WERI-Rb-1 (cell line): ENCODE measurements around the gene ERI3.
A peak's percentile ranks its signal among the peaks of the same experiment; 100 is the strongest.

Experiments
- DNase-seq: peaks from one replicate; pipeline ENCODE4 v3.0.0-alpha.2; 2020
- H3K27ac ChIP-seq: fragments of 250-450 bp; sonication (Bioruptor Pico); 2 replicates; pipeline ENCODE4 v1.5.1; 2020; ENCODE audit warnings: mild to moderate bottlenecking, moderate library complexity
- H3K27me3 ChIP-seq: fragments of 250-450 bp; sonication (Bioruptor Pico); 2 replicates; pipeline ENCODE4 v1.5.1; 2021; ENCODE audit warnings: mild to moderate bottlenecking, low read depth, moderate library complexity; ENCODE audit not compliant: insufficient read depth, severe bottlenecking
- H3K36me3 ChIP-seq: fragments of 250-450 bp; sonication (Bioruptor Pico); 2 replicates; pipeline ENCODE4 v1.5.1; 2020; ENCODE audit warnings: mild to moderate bottlenecking, moderate library complexity
- H3K4me3 ChIP-seq: 2 replicates; pipeline ENCODE4 v1.5.1; 2011; ENCODE audit warnings: low read depth, mild to moderate bottlenecking, control low read depth, low read length
- H3K9me3 ChIP-seq: fragments of 250-450 bp; sonication (Bioruptor Pico); 2 replicates; pipeline ENCODE4 v1.5.1; 2021; ENCODE audit warnings: mild to moderate bottlenecking, moderate library complexity; ENCODE audit not compliant: severe bottlenecking
- TF ChIP-seq, protein P1 (sequence below): IDR thresholded peaks from 2 replicates; pipeline ENCODE4 v1.5.1; 2011; ENCODE audit warnings: low read depth, mild to moderate bottlenecking, control low read depth, inconsistent platforms, low read length

The ERI3 gene

GRCh38 chr1:44294588-44295007 is 60.5 kb downstream of the ERI3 start:
- Histone ChIP-seq H3K36me3 (peaks cover 46% of the 10 kb centered on the region), H3K27me3 (no peaks in the 10 kb centered on the region), H3K9me3 (no peaks in the 10 kb centered on the region), H3K27ac (no peak overlapping the region; the same call in 1 of the 2 replicates), H3K4me3 (no peak overlapping the region)
- TF ChIP-seq, protein P1, sequence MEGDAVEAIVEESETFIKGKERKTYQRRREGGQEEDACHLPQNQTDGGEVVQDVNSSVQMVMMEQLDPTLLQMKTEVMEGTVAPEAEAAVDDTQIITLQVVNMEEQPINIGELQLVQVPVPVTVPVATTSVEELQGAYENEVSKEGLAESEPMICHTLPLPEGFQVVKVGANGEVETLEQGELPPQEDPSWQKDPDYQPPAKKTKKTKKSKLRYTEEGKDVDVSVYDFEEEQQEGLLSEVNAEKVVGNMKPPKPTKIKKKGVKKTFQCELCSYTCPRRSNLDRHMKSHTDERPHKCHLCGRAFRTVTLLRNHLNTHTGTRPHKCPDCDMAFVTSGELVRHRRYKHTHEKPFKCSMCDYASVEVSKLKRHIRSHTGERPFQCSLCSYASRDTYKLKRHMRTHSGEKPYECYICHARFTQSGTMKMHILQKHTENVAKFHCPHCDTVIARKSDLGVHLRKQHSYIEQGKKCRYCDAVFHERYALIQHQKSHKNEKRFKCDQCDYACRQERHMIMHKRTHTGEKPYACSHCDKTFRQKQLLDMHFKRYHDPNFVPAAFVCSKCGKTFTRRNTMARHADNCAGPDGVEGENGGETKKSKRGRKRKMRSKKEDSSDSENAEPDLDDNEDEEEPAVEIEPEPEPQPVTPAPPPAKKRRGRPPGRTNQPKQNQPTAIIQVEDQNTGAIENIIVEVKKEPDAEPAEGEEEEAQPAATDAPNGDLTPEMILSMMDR: peak; percentile 95
- DNase-seq: peak; percentile 75

DNA sequence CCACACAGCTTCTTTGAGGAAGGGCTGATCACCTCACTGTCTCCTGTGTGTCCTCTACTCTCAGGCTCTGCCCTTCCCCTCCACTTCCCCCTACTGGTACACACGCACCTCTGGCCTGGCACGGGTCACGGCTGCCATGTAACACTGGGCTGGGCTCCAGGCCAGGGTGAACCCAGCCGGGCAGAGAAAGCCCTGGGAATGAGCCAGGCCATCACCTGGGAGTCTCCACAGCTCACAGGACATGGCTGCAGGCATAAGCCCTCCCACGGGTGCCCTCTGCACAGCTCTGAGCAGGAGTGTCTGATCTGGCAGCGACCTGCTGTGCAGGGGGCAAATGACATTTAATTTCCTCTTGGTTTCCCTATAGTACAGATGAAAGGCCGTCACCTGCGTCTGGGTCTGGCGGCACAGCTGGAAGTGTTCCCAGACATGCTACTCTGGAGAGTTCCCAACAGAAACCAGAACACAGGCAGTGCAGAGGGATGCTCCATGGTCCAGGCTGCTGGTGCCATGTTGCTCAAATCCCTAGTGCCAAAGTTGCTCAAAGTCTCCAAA is 61.2 kb downstream of the ERI3 start:
- H3K9me3 ChIP-seq: no peaks in the 10 kb centered on the region
- DNase-seq: no peak
- no peaks in the 10 kb centered on the region for H3K27me3 ChIP-seq
- TF ChIP-seq, protein P1: no peak
- H3K36me3 ChIP-seq: peaks cover 48% of the 10 kb centered on the region
- no peak overlapping the region for H3K27ac ChIP-seq
- H3K4me3 ChIP-seq: no peak overlapping the region

DNA sequence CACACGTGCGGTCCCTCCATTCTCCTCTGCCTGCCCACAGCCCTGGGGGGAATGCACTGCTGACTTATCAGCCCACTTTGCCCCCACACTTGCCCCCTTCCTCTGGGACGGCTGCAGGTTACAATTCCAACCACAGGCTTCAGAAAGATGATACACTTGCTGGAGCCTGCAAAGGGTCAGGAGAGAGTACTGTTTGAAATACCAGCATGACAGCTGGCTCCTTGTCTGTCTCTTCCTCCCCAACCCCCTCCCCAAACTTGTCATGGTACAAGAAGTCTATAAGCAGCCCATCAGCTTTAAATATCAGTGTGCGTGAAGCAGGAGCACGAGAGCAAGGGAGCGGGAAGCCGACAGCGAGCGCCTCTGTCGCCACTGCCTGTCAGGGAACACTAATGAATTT is 62.4 kb downstream of the ERI3 start:
- no peak for DNase-seq
- Histone ChIP-seq H3K9me3 (no peaks in the 10 kb centered on the region), H3K27me3 (no peaks in the 10 kb centered on the region), H3K4me3 (no peak overlapping the region), H3K27ac (no peak overlapping the region), H3K36me3 (peaks cover 49% of the 10 kb centered on the region)
- TF ChIP-seq, protein P1: no peak

DNA sequence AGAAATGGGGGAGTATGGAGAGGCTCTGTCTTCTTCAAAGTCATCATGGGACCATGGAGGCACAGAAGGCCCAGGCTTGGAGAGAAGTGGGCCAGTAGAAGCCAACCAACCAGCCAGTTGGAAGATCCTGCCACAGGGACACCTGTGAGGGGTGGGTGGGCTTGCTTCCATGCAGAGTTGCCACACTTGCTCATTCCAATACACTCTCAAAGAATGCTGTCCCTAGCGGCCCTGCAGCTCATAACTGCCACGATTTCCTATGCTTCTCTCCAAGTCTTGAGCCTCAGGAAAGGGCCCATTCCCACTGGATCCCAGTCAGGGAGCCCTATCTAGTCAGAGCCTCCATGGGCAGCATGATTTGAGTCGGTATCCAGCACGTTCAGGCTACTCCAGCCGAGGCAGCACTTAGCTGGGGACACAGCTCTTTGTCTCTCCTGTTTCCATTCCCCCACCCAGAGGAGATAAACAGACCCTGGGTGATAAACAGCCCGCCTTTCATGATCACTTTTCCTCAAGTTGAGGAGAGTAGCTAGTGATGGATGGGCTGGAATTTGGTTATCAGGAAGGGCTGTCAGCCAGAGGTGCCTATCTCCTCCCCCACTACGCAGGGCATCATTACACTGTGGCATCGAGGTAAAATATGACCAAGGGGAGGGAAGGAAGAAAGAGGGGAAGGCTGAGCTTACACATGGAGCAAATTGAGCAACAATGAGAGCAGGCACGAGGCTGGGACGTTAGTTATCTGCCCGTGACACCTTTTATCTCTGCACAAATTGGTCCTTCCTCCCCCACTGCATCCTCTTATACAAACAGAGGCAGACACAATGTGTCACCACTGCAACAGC is 64.6 kb downstream of the ERI3 start:
- TF ChIP-seq, protein P1: no peak
- Histone ChIP-seq H3K27me3 (no peaks in the 10 kb centered on the region), H3K27ac (no peak overlapping the region), H3K4me3 (no peak overlapping the region), H3K36me3 (peaks cover 41% of the 10 kb centered on the region), H3K9me3 (no peaks in the 10 kb centered on the region)
- DNase-seq: no peak

DNA sequence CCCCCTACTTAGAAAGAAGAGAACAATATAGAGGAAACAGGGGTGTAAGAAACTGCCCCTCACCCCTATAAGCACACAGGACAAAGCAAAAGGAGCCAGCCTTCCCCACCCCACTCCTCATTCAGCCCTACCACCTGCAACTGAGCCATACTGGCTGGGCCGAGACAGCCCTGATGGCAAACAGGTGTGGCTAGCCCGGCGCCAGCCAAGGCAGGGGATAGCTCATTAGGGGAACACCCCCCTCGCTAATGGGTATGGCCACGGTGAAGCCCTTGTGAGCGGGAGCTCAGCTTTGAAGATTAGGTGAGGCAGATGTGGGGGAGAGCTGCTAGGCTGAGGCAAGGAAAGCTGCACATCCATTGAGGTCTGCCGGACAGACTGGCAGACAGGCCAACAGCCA is 65.5 kb downstream of the ERI3 start:
- Histone ChIP-seq H3K4me3 (no peak overlapping the region), H3K9me3 (no peaks in the 10 kb centered on the region), H3K27ac (no peak overlapping the region), H3K27me3 (no peaks in the 10 kb centered on the region), H3K36me3 (peaks cover 36% of the 10 kb centered on the region)
- DNase-seq: no peak
- TF ChIP-seq, protein P1: no peak

DNA sequence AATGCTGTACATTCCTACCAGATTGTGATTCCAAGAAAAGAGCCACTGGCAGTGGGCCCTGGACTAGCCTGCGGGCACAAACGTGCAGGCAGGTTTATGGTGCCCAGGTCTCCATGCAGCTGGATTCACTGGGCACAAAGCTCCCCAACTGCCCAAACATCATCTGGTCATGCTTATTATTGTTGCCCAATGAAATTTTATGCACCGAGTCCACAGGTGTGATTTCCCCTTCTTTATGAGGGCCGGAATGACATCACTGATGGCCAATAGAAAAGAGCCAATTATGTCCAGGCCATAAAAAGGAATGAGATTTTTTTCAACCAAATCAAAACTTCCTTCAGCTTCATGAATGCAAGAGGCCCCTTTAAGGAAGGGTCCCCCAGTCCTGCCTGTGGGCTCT is 66.2 kb downstream of the ERI3 start:
- H3K4me3 ChIP-seq: no peak overlapping the region
- H3K9me3 ChIP-seq: no peaks in the 10 kb centered on the region
- no peak overlapping the region for H3K27ac ChIP-seq
- TF ChIP-seq, protein P1: no peak
- DNase-seq: no peak
- peaks cover 36% of the 10 kb centered on the region for H3K36me3 ChIP-seq
- no peaks in the 10 kb centered on the region for H3K27me3 ChIP-seq
